HUDEP-2 (cell line): ENCODE measurements around the gene PLEKHA5.
"Not testable (repeated sequence)": the region's sequence is repeated elsewhere in the genome, so short reads cannot be mapped to it uniquely, and the experiment has no call there.

Experiments used
- DNase-seq, 76 experiments: peaks; one replicate each; lab custom pipeline; 2025; ENCODE audit not compliant: unreplicated experiment in 76 of 76; lab: John Stamatoyannopoulos, UW

PLEKHA5 gene

GRCh38 chr12:19304149-19304750 is 174.7 kb downstream of the PLEKHA5 start:
- no peak for DNase-seq

- DNase-seq: not testable (repeated sequence)
These were observed 176.1 kb downstream of the PLEKHA5 start for GRCh38 chr12:19305621-19306020.

- no peak for DNase-seq
These were observed 176.8 kb downstream of the PLEKHA5 start for GRCh38 chr12:19306366-19306765.

- DNase-seq: no peak
These were observed 177.9 kb downstream of the PLEKHA5 start for GRCh38 chr12:19307451-19307850.

GRCh38 chr12:19311165-19311564 is 181.6 kb downstream of the PLEKHA5 start:
- DNase-seq: no peak

- no peak for DNase-seq
These were observed 183.1 kb downstream of the PLEKHA5 start for GRCh38 chr12:19312637-19313036.

- no peak for DNase-seq
These were observed 186.9 kb downstream of the PLEKHA5 start for GRCh38 chr12:19316425-19316824.

- no peak for DNase-seq
These were observed 192.8 kb downstream of the PLEKHA5 start for GRCh38 chr12:19322376-19322775.

- no peak for DNase-seq
These were observed 194.3 kb downstream of the PLEKHA5 start for GRCh38 chr12:19323805-19324204.

- no peak for DNase-seq
These were observed 196.6 kb downstream of the PLEKHA5 start for GRCh38 chr12:19326102-19326501.

GRCh38 chr12:19332196-19332595 is 202.7 kb downstream of the PLEKHA5 start:
- DNase-seq: no peak

GRCh38 chr12:19338405-19338804 is 208.9 kb downstream of the PLEKHA5 start:
- no peak for DNase-seq

GRCh38 chr12:19350850-19351249 is 221.3 kb downstream of the PLEKHA5 start:
- DNase-seq: not testable (repeated sequence)

- no peak for DNase-seq
These were observed 221.8 kb downstream of the PLEKHA5 start for GRCh38 chr12:19351346-19351745.

GRCh38 chr12:19369691-19370148 is 240.2 kb downstream of the PLEKHA5 start:
- DNase-seq: no peak

- DNase-seq: no peak
These were observed 244.1 kb downstream of the PLEKHA5 start for GRCh38 chr12:19373586-19373985.

GRCh38 chr12:19375888-19376287 is 246.4 kb downstream of the PLEKHA5 start:
- no peak for DNase-seq

GRCh38 chr12:19376691-19377090 is 247.2 kb downstream of the PLEKHA5 start:
- no peak for DNase-seq

- DNase-seq: no peak
These were observed 252.6 kb downstream of the PLEKHA5 start for GRCh38 chr12:19382111-19382526.

- DNase-seq: no peak
These were observed 253.0 kb downstream of the PLEKHA5 start for GRCh38 chr12:19382563-19382962.

- no peak for DNase-seq
These were observed 257.6 kb downstream of the PLEKHA5 start for GRCh38 chr12:19387161-19387560.

GRCh38 chr12:19388131-19388549 is 258.6 kb downstream of the PLEKHA5 start:
- DNase-seq: no peak

GRCh38 chr12:19390051-19390598 is 260.6 kb downstream of the PLEKHA5 start:
- no peak for DNase-seq
